Measurements from ENCODE around the gene INSL3.
A peak's percentile ranks its signal among the peaks of the same experiment; 100 is the strongest.

INSL3 gene

GRCh38 chr19:17836530-17836929 lies 15.2 kb upstream of the INSL3 start:
- Histone ChIP-seq H4K91ac (ENCODE audit: low read depth, low read length, poor library complexity) (no peak overlapping the region), H2BK5ac (ENCODE audit: low read length) (no peak overlapping the region), H3K18ac (ENCODE audit: low read length) (no peak overlapping the region), H3K14ac (ENCODE audit: low read length) (no peak overlapping the region), H3K36me3 (replicated peaks in 1 of 2; ENCODE audit: control insufficient read depth in 2 of 2, insufficient read depth in 2 of 2, low read length in 2 of 2) (no peaks in the 10 kb centered on the region), H4K8ac (ENCODE audit: low read depth, low read length) (no peak overlapping the region), H3K27ac (replicated peaks; ENCODE audit: low read length) (no peak overlapping the region), H3K4me3 (ENCODE audit: low read length in 2 of 2) (no peak overlapping the region), H2AK5ac (ENCODE audit: low read depth, low read length) (no peak overlapping the region), H3K4ac (ENCODE audit: low read length) (no peak overlapping the region), H3K23ac (ENCODE audit: low read depth, low read length, poor library complexity) (no peak overlapping the region), H2AFZ (ENCODE audit: low read length) (no peak overlapping the region), H3K9ac (ENCODE audit: low read depth, low read length, poor library complexity) (no peak overlapping the region), H2BK12ac (ENCODE audit: low read length) (no peak overlapping the region), H2BK15ac (ENCODE audit: low read length) (no peak overlapping the region), H3K27me3 (ENCODE audit: control insufficient read depth in 3 of 3, insufficient read depth in 3 of 3, low read depth in 1 of 3, low read length in 3 of 3) (peaks cover 0 to 14% (median 5%) of the 10 kb centered on the region in 3 experiments), H3K79me1 (ENCODE audit: low read depth, low read length) (no peaks in the 10 kb centered on the region), H2BK120ac (ENCODE audit: low read depth, low read length) (no peak overlapping the region), H3K4me2 (ENCODE audit: insufficient read depth, low read length, poor library complexity, severe bottlenecking) (no peak overlapping the region), H3K9me3 (replicated peaks in 1 of 2; ENCODE audit: control insufficient read depth in 2 of 2, insufficient read depth in 1 of 2, low read depth in 1 of 2, low read length in 2 of 2) (no peaks in the 10 kb centered on the region), H3K4me1 (ENCODE audit: control insufficient read depth in 2 of 2, insufficient read depth in 1 of 2, low read depth in 1 of 2, low read length in 2 of 2) (peaks cover 11 to 16% of the 10 kb centered on the region in 2 donors)
- WGBS, 2 donors (ENCODE audit: extremely low coverage in 2 of 2, insufficient read length in 2 of 2, insufficient replicate concordance in 1 of 2), result no CpG with 5 or more reads among the region's 4 CpGs
- DNase-seq (ENCODE audit: low spot score), result no peak

- H2AFZ ChIP-seq (ENCODE audit: low read length), result peak overlapping the region; percentile 39
- H3K27me3 ChIP-seq (ENCODE audit: control insufficient read depth in 3 of 3, insufficient read depth in 3 of 3, low read depth in 1 of 3, low read length in 3 of 3), result peaks cover 0 to 5% (median 5%) of the 10 kb centered on the region in 3 experiments
- peak overlapping the region; percentile 47 for H2AK5ac ChIP-seq (ENCODE audit: low read depth, low read length)
These were observed 14.1 kb upstream of the INSL3 start for GRCh38 chr19:17835182-17836006.

GRCh38 chr19:17834350-17835181 lies 13.2 kb upstream of the INSL3 start:
- H3K36me3 ChIP-seq (replicated peaks in 1 of 2; ENCODE audit: control insufficient read depth in 2 of 2, insufficient read depth in 2 of 2, low read length in 2 of 2), result no peaks in the 10 kb centered on the region
- H4K91ac ChIP-seq (ENCODE audit: low read depth, low read length, poor library complexity), result no peak overlapping the region
- no peak overlapping the region for H3K4me3 ChIP-seq (ENCODE audit: low read length in 2 of 2)
- H2BK12ac ChIP-seq (ENCODE audit: low read length), result no peak overlapping the region
- peaks cover 0 to 5% (median 2%) of the 10 kb centered on the region in 3 experiments for H3K27me3 ChIP-seq (ENCODE audit: control insufficient read depth in 3 of 3, insufficient read depth in 3 of 3, low read depth in 1 of 3, low read length in 3 of 3)
- H2AK5ac ChIP-seq (ENCODE audit: low read depth, low read length), result peak overlapping the region; percentile 59
- peaks cover 7 to 19% of the 10 kb centered on the region in 2 donors for H3K4me1 ChIP-seq (ENCODE audit: control insufficient read depth in 2 of 2, insufficient read depth in 1 of 2, low read depth in 1 of 2, low read length in 2 of 2)
- H3K9me3 ChIP-seq (replicated peaks in 1 of 2; ENCODE audit: control insufficient read depth in 2 of 2, insufficient read depth in 1 of 2, low read depth in 1 of 2, low read length in 2 of 2), result no peaks in the 10 kb centered on the region
- H2BK5ac ChIP-seq (ENCODE audit: low read length), result peak overlapping the region; percentile 68
- WGBS, 2 donors (ENCODE audit: extremely low coverage in 2 of 2, insufficient read length in 2 of 2, insufficient replicate concordance in 1 of 2), result no CpG with 5 or more reads among the region's 27 CpGs
- peak overlapping the region; percentile 39 for H2AFZ ChIP-seq (ENCODE audit: low read length)
- H3K18ac ChIP-seq (ENCODE audit: low read length), result peak overlapping the region; percentile 82
- no peak overlapping the region for H4K8ac ChIP-seq (ENCODE audit: low read depth, low read length)
- H3K79me1 ChIP-seq (ENCODE audit: low read depth, low read length), result no peaks in the 10 kb centered on the region
- peak overlapping the region; percentile 27 for H3K27ac ChIP-seq (replicated peaks; ENCODE audit: low read length)
- H2BK15ac ChIP-seq (ENCODE audit: low read length), result peak overlapping the region; percentile 56
- no peak overlapping the region for H2BK120ac ChIP-seq (ENCODE audit: low read depth, low read length)
- H3K23ac ChIP-seq (ENCODE audit: low read depth, low read length, poor library complexity), result no peak overlapping the region
- no peak overlapping the region for H3K4me2 ChIP-seq (ENCODE audit: insufficient read depth, low read length, poor library complexity, severe bottlenecking)
- H3K4ac ChIP-seq (ENCODE audit: low read length), result no peak overlapping the region
- H3K14ac ChIP-seq (ENCODE audit: low read length), result no peak overlapping the region
- no peak for DNase-seq (ENCODE audit: low spot score)
- peak overlapping the region; percentile 16 for H3K9ac ChIP-seq (ENCODE audit: low read depth, low read length, poor library complexity)

More at GRCh38 chr19:17835182-17836006, 14.1 kb upstream of the INSL3 start:
- no peak overlapping the region for H3K4me2 ChIP-seq (ENCODE audit: insufficient read depth, low read length, poor library complexity, severe bottlenecking)
- no peak overlapping the region for H2BK120ac ChIP-seq (ENCODE audit: low read depth, low read length)
- no peak overlapping the region for H4K91ac ChIP-seq (ENCODE audit: low read depth, low read length, poor library complexity)
- H3K79me1 ChIP-seq (ENCODE audit: low read depth, low read length), result no peaks in the 10 kb centered on the region
- no peak for DNase-seq (ENCODE audit: low spot score)
- H2BK15ac ChIP-seq (ENCODE audit: low read length), result peak overlapping the region; percentile 54
- no peak overlapping the region for H3K23ac ChIP-seq (ENCODE audit: low read depth, low read length, poor library complexity)
- no peak overlapping the region for H3K14ac ChIP-seq (ENCODE audit: low read length)
- no peak overlapping the region for H4K8ac ChIP-seq (ENCODE audit: low read depth, low read length)
- H2BK5ac ChIP-seq (ENCODE audit: low read length), result peak overlapping the region; percentile 68
- H3K4me1 ChIP-seq (ENCODE audit: control insufficient read depth in 2 of 2, insufficient read depth in 1 of 2, low read depth in 1 of 2, low read length in 2 of 2), result peaks cover 7 to 15% of the 10 kb centered on the region in 2 donors
- no peak overlapping the region for H3K27ac ChIP-seq (replicated peaks; ENCODE audit: low read length)
- no peaks in the 10 kb centered on the region for H3K36me3 ChIP-seq (replicated peaks in 1 of 2; ENCODE audit: control insufficient read depth in 2 of 2, insufficient read depth in 2 of 2, low read length in 2 of 2)
- WGBS, 2 donors (ENCODE audit: extremely low coverage in 2 of 2, insufficient read length in 2 of 2, insufficient replicate concordance in 1 of 2), result no CpG with 5 or more reads among the region's 8 CpGs
- H3K9me3 ChIP-seq (replicated peaks in 1 of 2; ENCODE audit: control insufficient read depth in 2 of 2, insufficient read depth in 1 of 2, low read depth in 1 of 2, low read length in 2 of 2), result no peaks in the 10 kb centered on the region
- H3K18ac ChIP-seq (ENCODE audit: low read length), result peak overlapping the region; percentile 72
- H3K4me3 ChIP-seq (ENCODE audit: low read length in 2 of 2), result no peak overlapping the region
- H3K4ac ChIP-seq (ENCODE audit: low read length), result no peak overlapping the region
- H3K9ac ChIP-seq (ENCODE audit: low read depth, low read length, poor library complexity), result peak overlapping the region; percentile 16
- H2BK12ac ChIP-seq (ENCODE audit: low read length), result peak overlapping the region; percentile 16
